LoVo (cell line): ENCODE results near the gene DAGLA.
A peak's percentile ranks its signal among the peaks of the same experiment; 100 is the strongest.
"Not testable (repeated sequence)": the region's sequence is repeated elsewhere in the genome, so short reads cannot be mapped to it uniquely, and the experiment has no call there.

ENCODE experiments used
- DNase-seq: peaks from one replicate; pipeline ENCODE4 v3.0.0-alpha.2; 2016; ENCODE audit warnings: low spot score

DAGLA gene

DNA sequence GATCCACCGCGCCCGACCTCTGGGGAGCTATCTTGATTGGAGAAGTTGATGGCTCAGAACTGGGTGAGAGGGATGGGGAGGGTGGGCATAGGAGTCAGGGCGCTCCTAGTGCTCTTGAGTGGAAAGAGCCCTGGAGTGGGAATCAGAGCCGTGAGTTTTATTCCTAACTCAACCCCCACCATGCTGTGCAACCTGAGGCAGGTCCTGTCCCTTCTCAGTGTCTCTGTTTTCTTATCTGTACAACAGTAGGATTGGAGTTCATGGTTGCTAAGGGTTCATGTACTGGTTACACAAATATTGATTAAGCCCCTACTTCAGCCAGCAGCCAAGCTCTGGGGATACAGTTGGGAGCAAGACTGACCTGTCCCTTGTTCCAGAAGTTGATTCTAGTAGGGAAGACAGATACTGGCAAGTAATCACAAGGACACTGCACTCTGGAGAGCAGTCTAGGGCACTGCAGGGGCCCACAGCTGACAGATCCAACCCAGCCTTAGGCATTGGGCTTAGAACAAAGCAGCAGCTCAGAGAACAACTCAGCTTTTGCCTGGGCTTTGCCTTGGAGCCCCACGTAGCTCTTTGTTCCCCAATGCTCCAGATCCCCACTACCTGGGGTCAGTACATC, 12.4 kb upstream of the DAGLA start:
- DNase-seq, result no peak

DNA sequence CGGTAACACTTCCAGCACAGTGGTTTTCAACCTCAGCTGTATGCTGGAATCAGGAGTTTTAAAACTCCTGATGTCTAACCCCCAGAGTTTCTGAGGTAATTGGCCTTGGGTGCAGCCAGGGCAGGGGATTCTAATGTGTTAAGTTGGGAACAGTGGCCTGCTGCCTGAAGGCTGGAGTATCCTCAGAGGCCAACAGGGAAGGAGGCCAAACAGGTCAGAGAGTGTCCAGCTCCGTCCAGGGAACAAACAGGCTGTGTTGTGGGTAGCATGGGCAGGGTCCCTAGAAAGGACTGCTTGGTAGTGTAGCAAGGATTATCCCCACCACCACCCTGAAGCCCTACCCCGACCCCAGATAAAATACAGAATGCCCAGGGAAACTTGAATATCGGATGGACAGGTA, 10.8 kb upstream of the DAGLA start:
- no peak for DNase-seq

DNA sequence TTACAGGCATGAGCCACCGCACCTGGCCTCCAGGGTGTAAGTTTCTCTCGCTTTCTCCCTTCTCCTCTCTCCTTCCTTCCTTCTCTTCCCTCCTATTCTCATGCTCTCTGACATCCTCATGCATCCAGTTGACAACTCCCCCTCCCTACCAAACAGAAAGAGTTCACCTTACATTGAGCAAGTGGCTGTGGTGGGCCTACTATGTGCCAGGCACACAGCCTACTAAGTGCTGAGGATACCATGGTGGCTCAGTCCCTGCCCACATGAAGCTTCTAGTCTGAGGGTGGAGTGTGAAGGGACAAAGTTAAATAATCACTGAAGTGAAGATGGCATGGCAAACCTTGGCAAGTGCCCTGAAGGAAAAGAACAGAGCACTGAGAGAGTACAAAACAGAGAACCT, 9.6 kb upstream of the DAGLA start:
- DNase-seq, result no peak

DNA sequence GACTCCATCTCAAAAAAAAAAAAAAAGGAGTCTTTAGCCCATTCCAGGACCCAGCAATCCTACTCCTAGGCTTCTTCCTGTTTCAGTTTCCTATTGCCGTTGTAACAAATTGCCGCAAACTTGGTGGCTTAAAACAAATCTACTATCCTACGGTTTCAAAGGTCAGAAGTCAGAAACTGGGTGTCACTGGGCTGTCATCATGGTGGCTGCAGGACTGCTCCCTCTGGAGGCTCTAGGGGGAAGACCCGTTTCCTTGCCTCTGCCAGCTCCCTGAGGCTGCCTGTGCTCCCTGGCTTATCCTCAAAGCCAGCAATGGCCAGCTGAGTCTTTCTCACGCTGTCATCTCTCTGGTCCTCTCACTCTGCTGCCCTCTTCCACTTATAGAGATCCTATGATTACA, 8.7 kb upstream of the DAGLA start:
- peak; percentile 31 for DNase-seq

DNA sequence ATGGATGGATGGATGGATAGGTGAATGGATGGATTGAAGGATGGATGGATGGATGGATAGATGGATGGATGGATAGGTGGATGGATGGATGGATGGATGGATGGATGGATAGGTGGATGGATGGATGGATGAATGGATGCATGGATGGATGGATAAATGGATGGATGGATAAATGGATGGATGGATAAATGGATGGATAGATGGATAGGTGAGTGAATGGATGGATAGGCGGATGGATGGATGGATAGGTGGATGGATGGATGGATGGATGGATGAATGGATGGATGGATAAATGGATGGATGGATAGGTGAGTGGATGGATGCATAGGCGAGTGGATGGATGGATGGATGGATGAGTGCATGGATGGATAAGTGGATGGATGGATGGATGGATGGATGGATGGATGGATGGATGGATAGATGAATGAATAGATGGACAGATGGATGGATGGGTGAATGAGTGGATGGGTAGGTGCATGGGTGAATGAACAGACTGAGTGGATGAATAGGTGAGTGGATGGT, 6.2 kb upstream of the DAGLA start:
- DNase-seq, result not testable (repeated sequence)

DNA sequence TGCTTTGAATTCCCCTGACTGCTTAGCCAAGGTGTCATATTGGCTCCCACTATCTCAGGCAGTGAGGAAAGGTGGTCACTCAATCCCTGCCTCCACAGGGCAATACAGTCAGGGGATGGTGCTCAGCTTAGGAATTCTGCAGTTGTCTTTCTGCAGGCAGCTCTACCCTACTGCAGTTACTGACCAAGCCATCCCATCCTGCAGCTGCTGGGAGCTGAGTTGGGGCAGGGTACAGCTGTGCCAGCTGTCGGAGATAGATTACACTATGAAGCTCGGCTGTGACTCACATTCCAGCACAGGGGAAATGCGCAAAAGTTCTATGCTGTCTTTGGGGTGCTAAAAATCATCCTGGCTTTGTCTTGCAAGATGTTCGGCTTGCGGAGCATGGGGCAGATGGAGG, 4.4 kb upstream of the DAGLA start:
- no peak for DNase-seq

DNA sequence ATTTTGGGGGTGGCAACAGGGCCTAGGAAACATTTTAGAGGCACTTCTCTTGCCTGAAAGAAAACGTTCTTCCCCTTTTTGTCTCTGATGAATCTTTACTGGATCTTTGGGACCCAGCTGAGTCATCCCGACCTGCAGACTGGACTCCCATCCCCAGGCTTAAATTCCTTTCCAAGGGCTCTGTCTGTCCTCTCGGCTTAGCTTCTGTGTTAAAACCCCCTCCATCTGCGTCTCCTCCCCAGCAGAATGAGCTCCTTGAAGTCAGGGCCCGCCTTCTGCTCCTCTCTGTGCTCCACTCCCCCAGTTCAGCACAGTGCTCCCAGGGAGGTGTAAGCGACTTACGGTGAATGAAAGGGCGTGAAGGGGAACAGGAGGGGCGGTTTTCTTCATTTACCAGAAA, 895 bp upstream of the DAGLA start:
- DNase-seq, result no peak

DNA sequence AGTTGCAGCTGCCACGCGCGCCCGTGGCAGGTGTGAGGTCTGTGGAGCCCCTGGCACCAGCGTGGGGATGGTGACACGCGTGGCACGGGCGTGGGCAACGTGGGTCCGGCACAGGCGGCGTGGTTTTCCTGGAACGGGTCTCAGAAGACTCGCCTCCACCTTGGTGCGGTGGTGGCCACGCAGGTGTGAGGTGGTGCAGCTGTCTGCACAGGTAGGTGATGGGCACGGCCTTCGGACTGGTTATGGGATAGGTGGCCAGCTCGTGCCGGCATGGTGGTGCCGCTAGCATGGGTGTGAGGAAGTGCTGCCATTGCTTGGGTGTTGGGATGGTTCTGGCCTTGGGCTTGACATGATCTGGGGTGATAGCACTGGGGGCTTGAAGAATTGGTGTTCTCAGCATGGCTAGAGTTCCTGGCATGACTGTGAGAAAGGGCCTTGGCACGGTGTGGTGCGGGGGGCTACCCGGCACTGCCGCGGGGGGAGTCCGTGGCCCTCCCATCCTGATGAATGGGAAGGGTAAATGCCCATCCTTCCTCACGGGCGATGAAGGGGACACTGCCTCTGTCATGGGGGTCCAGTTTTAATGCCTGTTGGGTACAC, 531 bp downstream of the DAGLA start:
- DNase-seq, result no peak

DNA sequence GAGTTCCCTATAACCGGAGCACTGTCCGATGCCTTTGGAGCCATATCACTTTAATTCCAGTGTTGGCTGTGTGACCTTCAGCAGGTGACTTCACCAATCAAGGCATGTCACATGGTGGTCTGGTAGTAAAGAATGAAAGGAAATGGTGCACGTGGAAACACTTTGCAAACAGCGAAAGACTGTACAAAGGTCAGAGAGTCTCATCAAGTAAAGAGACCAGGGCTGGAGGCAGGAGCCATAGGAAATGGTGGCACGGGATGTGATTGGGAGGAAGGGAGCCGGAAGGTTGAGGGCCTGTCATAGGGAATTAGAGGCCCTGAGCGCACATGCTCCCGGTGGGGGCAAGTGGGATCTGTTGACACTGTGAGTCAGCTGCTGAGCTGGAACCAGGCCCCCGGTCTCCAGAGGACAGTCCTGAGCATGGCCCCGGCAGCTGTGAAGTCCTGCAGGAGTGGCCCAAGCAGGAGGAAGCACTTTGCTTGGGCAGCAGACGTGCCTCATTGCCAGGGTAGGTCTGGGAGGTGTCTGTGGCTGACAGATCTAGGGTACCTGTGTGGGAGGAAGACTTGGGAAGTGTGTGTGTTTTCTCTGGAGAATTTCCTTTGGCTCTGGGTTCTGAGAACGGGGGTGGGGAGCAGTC, 2.0 kb downstream of the DAGLA start:
- DNase-seq, result no peak

DNA sequence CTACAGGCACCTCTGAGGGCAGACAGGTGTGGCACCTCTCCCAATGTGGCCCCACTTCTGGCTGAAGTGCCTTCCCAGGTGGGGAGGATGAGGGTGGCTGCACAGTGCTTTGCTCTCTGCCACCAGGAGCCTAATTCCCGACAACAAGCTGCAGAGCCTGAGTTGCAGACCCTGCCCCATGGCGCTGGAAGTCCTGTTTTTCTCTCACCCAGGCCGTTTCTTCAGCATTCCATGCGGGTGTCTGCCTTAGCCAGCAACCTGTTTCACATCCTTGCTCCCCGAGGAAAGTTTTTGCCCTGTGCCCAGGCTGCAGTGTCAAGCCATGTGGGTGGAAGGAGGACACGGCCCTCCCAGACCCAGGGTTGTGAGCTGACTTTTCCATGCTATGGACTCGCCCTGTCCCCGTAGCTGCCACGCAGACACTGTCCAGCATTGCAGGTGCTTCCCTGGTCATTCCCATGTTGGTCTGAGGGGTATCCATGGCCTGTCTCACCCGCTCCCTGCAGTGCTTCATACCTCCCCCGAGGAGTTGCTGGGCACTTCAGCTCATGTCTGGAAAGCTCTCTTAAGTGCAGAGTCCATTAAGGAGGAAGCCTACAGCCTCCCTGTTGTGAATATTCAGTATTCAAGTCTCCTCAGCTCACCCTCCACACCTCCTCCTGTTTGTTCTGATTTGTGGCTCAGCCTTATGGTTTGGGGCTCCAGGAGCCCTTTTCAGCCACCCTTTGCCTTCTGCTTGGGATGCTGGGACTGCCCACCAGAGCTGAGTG, 2.9 kb downstream of the DAGLA start:
- DNase-seq, result no peak

DNA sequence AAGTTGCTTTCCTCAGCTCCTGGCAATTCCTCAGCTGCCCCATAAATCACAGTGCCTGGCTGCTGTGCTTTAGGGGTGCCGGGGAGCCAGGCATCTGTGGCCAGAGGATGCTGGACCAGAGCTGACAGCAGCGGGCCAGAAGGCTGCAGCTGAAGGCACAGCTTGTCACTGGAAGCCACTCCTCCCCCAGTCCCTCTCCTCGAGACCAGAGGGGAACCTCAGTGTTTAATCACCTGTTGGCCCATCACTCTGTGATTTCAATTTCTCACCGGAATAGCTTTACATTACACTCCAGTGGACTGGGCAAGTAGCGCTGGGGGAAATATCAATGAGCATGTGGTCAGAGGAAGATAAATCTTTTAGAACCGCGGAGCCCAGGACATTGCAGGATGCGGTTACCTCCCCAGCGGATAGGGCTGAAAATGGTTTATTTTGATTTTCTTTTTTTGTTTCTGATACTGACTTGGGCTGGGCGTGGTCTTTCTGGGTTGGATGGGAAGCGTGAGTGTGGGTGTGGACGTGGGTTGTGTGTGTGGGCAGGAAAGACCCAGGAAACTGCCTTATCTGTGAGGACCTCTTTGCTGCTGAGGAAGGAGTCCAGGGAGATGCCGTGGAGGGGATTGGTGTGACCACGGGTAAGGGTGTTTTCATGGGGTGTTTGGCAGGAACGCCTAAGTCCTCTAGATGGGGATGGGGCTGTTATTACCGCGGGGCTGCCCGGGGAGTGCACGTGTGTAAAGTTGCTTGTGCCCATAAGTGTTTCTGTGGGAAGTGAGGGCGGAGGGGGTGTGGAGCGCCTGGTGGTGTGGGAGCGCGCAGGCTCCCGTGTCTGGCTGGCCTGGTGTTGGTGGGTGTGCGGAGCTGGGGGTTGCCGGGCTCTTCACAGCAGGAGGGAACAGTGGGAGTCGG, 4.0 kb downstream of the DAGLA start:
- no peak for DNase-seq

DNA sequence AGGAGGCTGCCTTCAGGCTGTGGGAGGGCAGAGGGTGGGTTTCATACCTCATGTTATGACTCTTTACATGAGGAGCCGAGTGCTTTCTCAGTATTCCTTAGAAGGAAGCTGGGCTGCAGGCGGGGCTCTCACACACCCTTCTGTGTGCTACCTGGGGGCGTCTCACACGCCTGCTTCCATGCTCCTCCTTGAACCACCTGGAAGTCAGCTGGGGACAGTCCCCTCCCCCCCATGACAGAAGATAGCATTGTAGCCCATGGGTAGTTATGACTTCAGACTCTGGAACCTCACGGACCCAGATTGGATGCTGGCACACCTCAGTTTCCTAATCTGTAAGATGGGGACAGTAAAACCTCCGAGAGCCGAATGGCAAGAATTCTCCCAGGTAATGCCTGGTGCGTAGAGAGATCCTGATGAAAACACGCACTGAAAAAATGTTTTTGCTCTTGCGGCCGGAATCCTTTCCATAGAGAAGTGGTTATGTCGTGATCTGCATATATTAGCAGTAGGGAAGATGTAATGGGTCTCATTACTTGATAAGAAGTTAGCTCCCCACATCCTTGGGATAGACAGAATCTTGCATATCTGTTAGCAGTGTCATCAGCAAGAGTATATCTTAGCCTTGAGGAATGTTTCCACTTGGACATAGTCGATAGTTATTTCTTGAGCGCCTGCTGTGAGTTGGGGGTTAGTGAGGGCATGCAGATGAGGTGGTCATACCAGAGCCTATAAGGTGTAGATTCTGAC, 4.9 kb downstream of the DAGLA start:
- DNase-seq, result no peak

DNA sequence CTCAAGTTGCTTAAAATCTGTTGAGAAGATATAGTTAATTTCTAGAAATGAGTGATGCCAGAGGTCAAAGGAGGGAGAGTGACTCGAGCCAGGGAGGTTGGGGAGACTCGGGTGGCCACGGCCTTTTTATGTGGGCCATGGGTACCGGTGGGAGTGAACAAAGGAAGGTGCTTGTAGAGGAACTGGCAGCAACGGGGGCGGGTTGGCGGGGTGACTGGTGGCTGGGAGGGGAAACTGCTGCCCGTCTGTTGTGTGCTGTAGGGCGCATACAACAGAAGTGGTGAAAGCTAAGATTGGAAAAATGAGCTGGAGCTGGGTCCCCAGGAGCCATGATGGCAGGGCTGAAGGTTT, 5.4 kb downstream of the DAGLA start:
- DNase-seq, result no peak

DNA sequence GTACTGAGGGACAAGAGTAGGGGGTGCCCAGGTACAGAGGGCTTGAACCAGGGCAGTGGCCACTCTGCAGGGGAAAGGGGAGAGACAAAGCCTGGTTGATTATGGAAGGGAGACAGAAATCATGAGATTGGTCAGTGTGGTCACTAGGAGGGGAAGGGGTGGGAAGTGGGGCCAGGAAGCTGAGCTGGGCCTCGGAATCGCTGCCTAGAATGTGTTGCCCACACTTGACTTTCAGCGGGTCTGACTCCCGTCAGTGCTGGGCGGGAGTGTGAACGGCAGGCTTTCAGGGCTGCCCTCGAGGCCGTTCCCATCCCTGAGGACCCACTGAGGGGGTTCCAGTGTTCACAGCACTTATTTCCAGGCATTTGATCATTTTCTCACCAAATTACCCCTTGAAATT, 5.9 kb downstream of the DAGLA start:
- no peak for DNase-seq

DNA sequence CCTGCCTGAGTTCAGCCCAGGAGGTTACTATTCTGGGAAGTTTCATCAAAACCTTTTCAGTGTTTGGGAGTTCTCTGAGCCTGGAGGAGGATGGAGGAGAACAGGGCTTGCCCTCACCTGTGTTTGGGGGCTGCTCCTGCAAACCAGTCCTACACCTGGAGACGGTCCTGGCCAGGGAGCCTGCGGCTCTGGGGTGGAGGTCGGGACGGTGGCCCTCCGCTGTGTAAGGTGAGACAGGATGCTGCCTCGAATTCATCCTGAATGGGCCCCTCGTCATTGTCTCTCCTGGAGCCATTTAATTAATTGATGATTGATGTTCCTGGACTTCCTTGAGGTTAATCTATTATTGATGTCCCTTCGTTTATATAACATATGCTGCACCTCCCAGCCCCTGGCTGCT, 6.3 kb downstream of the DAGLA start:
- no peak for DNase-seq

DNA sequence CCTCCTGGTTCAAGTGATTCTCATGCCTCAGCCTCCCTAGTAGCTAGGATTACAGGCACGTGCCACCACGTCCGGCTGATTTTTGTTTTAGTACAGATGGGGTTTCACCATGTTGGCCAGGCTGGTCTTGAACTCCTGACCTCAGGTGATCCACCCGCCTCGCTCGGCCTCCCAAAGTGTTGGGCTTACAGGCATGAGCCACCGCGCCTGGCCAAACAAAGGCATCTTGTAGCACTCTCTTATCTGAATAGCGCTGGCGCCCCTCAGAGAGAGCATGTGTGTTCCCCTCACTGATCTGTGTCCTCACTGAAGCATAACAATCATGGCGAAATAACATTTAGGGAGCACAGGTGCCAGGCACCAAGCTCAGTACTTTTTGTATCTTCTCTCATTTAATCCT, 7.2 kb downstream of the DAGLA start:
- DNase-seq, result no peak

DNA sequence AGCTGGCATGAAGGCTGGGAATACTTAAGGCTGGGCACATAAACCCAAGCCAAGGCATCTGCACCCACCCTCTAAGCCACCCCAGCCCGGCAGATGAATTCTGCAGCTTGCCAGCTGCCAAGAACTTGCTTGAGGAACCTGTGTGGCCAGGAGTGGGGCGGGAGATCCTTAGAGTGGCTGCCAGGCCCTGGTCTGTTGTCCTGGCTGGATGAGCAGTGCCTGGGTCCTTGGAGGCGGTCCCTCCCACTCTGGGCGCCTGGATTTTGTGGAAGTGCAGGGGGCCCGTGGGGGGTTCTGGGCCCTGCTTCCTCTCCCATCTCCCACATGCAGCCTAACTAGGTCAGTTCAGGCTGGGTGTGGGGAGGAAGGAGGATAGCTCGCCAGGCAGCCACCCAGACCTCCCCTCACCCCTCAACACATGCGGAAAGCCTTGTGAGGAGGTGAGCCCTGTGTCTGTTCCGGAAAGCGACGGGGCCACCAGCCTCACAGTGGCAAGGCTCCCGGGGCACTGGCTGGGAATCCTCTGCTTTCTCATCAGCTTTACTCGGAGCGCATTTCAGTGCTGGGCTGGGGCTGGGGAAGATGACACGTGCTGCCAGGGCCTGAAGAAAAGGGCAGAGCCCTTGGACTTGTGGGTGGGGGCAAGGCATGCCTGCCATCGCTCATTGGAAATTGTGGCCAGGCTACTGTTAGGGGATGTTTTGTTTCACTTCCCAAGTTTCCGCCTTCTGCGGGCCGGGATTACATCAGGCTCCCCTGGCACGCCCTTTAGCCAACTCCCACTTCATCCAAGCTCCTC, 8.4 kb downstream of the DAGLA start:
- DNase-seq, result no peak

DNA sequence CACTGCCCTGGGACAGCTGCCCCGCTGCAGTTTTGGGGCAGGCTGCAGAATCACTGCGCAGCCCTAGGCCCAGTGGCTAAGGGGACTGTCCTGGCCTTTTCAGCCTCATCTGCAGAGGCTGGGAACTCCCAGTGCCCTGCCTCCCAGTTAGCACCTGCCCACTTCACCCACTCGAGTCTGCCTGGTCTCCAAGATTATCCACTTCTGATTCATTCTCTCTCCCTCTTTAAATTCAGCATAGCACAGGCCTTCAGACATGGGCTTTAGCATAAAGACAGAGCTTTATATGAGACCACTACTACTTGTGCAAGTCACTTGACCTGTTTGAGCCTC, 8.9 kb downstream of the DAGLA start:
- DNase-seq, result no peak

DNA sequence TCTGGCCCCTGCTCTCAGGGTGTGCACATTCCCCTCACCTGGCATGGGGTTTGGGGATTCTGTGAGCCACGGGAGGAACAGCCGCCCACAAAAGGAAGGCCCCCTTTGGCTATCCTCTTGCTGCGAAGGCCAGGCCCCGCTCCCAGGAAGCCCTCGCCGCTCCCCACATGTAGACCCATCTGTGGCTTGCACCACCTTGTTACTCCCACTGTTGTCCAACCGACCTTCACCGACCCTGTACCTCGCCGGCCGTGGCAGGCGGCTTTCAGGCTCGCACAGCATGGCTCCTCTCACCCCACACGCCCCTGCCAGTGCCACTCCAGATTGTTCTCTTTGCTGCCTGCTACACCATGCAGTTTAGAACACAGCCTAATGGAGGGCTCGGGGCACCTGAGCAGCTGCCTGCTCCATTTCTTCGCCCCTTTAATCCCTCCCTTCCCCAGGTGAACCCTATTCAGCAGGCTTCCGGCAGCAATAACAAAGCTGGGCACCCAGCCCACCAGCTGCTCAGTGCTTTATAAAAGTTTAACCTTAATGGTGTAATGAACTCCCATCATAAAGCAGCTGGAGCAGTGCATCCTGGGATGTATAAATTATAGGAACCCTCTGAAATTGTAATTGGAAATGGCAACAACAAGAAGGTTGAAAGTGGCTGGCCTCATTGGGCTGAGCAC, 10.7 kb downstream of the DAGLA start:
- no peak for DNase-seq
